Gastroesophageal sphincter (tissue), 3 donors: ENCODE data around the gene FOXK1.

Experiments
- CTCF ChIP-seq, 4 experiments: fragments of 200-600 bp in 2 of 4; fragments of 450-650 bp in 2 of 4; sonication (generic) in 1 of 4; IDR thresholded peaks; one replicate each; pipeline ENCODE4 v1.5.1; 2017 to 2019; ENCODE audit warnings: antibody characterized with exemption in 4 of 4, mild to moderate bottlenecking in 2 of 4, moderate library complexity in 2 of 4
- EP300 ChIP-seq: sonication (generic); formaldehyde crosslinking; IDR thresholded peaks from one replicate; pipeline ENCODE4 v1.6.1; 2017; ENCODE audit warnings: antibody characterized with exemption, mild to moderate bottlenecking
- POLR2A ChIP-seq, 2 donors: fragments of 450-650 bp; IDR thresholded peaks; one replicate each; pipeline ENCODE4 v1.6.1; 2017; ENCODE audit warnings: antibody characterized with exemption in 2 of 2, mild to moderate bottlenecking in 2 of 2, moderate library complexity in 1 of 2
- POLR2AphosphoS5 ChIP-seq: sonication (generic); formaldehyde crosslinking; IDR thresholded peaks from one replicate; pipeline ENCODE4 v1.6.1; 2017; ENCODE audit warnings: antibody characterized with exemption

GRCh38 chr7:4751398-4751947, 69.4 kb downstream of the FOXK1 start:
- TF ChIP-seq POLR2AphosphoS5, result no peak
- TF ChIP-seq CTCF (IDR thresholded peaks at IDR 0.05), result no peak
- TF ChIP-seq POLR2A (IDR thresholded peaks at IDR 0.05), result no peak
- no peak for TF ChIP-seq EP300
